Testis (tissue), 3 donors: Measurements from ENCODE around the gene MPPE1. TPM values are rescaled to one million over a fixed set of nuclear protein-coding genes. Genes with fewer than 3 reads are reported as not detected.

Experiments
- DNase-seq: peaks from one replicate; pipeline ENCODE4 v3.0.0-alpha.2; 2019
- H3K27ac ChIP-seq, 2 donors: fragments of 200-600 bp; sonication (generic); one replicate each; pipeline ENCODE4 v1.5.1; 2019
- H3K27me3 ChIP-seq: fragments of 200-600 bp; sonication (generic); one replicate; pipeline ENCODE4 v1.5.1; 2019
- H3K36me3 ChIP-seq: fragments of 200-600 bp; sonication (generic); one replicate; pipeline ENCODE4 v1.5.1; 2017; ENCODE audit warnings: low read depth; ENCODE audit errors: missing control alignments
- H3K4me1 ChIP-seq: fragments of 200-600 bp; sonication (generic); one replicate; pipeline ENCODE4 v1.5.1; 2019
- H3K4me3 ChIP-seq, 2 donors: fragments of 200-600 bp; sonication (generic); one replicate each; pipeline ENCODE4 v1.5.1; 2017 to 2019
- H3K9me3 ChIP-seq: fragments of 200-600 bp; sonication (generic); one replicate; pipeline ENCODE4 v1.5.1; 2017
- CTCF ChIP-seq, 3 experiments: fragments of 450-650 bp in 2 of 3; fragments of 200-600 bp in 1 of 3; sonication (generic) in 1 of 3; IDR thresholded peaks; one replicate each; pipeline ENCODE4 v1.5.1; 2016 to 2019; ENCODE audit warnings: antibody characterized with exemption in 3 of 3, mild to moderate bottlenecking in 2 of 3, moderate library complexity in 1 of 3
- POLR2A ChIP-seq: fragments of 450-650 bp; IDR thresholded peaks from one replicate; pipeline ENCODE4 v1.6.1; 2017; ENCODE audit warnings: antibody characterized with exemption, mild to moderate bottlenecking, moderate library complexity
- WGBS, 2 donors: methylation state at CpG; one replicate each; pipeline ENCODE4 v1.1.5; 2018; 5-methylcytosine and 5-hydroxymethylcytosine counted together
- intact Hi-C: fragments of 100-400 bp; cut with DNase I; formaldehyde crosslinking; loops from one replicate; pipeline ENCODE4 v1.15.1; 2023; ENCODE audit warnings: low total_unique reads
- polyA plus RNA-seq: library from polyadenylated mRNA; stranded (reverse); fragments of 350-450 nt; fragmentation: Illumina TruSeq; extraction: RNeasy Lipid Tissue Mini Kit (QIAGEN cat#74804); gene quantifications from one replicate; pipeline ENCODE4 v1.2.3, GENCODE V29; 2014; ENCODE audit warnings: low read depth, low replicate concordance; ENCODE audit not compliant: insufficient read depth
- total RNA-seq, 2 donors: library from RNA; depleted of rRNA; stranded (reverse); fragments of >200 nt; gene quantifications; one replicate each; pipeline ENCODE4 v1.2.3, GENCODE V29; 2016

MPPE1 gene
- total and polyA plus RNA-seq, 3 donors from 2014 or later, result 28.3 to 37.5 (median 32.8) TPM

DNA sequence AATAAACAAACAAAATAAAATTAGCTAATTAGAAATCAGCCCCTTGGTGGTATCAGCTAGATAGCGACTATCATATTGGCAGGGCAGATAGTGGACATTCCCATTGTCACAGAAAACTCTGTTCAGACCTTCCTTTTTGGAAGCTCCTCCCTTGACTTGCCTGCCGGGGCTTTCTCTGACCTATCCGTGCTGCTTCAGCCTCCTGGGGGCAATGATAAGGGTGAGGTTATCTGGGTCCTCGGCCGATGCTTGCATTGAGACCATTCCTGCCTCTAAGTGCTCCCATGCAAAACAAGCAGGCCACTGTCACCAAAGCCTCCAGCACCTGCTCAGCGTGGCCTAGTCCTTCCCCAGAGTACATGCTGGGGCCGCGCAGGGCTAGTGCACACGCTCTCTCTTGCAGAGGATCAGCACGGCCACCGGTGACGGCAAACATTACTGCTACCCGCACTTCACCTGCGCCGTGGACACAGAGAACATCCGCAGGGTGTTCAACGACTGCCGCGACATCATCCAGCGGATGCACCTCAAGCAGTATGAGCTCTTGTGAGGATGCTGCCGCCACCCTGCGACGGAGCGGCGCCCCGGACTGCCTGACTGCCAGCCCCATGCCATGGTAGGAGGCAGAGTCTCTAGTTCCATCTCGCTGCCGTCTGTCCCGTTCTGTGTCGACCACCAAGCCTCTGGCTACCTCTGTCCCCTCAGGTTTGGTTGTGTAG, 27.4 kb downstream of the MPPE1 start:
- intact Hi-C loops, result no loop called here
- H3K9me3 ChIP-seq, result no peaks in the 10 kb centered on the region
- no peak overlapping the region for H3K27ac ChIP-seq
- DNase-seq, result no peak
- no peaks in the 10 kb centered on the region for H3K27me3 ChIP-seq
- no peaks in the 10 kb centered on the region for H3K4me1 ChIP-seq
- no peaks in the 10 kb centered on the region for H3K36me3 ChIP-seq
- TF ChIP-seq CTCF (IDR thresholded peaks at IDR 0.05) (no peak), POLR2A (no peak)
- no peak overlapping the region for H3K4me3 ChIP-seq
- WGBS, 2 donors, result 92 to 94% methylated on average over 30 of the region's 30 CpGs

DNA sequence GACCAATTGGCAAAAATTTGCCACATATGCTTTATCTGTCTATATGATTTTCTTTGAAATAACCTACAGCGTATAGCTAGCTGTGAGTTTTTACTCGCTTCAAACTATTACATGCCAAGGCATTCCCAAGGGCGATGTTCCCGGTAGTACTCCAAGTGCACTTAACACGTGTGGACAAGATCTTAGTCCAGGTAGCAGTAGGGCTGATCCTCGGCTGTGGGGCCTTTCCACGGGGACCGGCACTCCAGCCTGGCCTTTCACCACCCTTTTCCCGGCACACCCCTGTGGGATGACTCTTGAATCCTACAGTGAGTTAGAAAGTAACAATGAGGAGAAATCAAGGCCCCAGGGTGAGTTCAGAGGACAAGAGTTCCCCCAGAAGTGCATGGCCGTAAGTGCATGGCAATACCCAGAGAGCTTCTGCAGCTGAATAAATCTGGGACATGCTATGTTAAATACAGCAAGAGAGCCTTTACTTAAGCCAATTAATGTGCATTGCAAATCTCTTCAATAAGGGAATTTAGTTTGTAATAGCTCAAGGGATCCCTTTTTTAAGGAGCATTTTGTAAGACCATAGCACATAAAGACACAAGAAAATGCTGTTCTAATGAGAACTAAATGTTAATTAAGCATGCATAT, 30.5 kb downstream of the MPPE1 start:
- H3K4me3 ChIP-seq, result no peak overlapping the region
- H3K36me3 ChIP-seq, result no peaks in the 10 kb centered on the region
- no peaks in the 10 kb centered on the region for H3K9me3 ChIP-seq
- no peak overlapping the region for H3K27ac ChIP-seq
- H3K4me1 ChIP-seq, result peaks cover under 1% of the 10 kb centered on the region
- intact Hi-C loops, result no loop called here
- TF ChIP-seq POLR2A, result no peak
- no peak for TF ChIP-seq CTCF (IDR thresholded peaks at IDR 0.05)
- WGBS, 2 donors, result 86 to 90% methylated on average over 10 of the region's 10 CpGs
- no peak for DNase-seq
- no peaks in the 10 kb centered on the region for H3K27me3 ChIP-seq

DNA sequence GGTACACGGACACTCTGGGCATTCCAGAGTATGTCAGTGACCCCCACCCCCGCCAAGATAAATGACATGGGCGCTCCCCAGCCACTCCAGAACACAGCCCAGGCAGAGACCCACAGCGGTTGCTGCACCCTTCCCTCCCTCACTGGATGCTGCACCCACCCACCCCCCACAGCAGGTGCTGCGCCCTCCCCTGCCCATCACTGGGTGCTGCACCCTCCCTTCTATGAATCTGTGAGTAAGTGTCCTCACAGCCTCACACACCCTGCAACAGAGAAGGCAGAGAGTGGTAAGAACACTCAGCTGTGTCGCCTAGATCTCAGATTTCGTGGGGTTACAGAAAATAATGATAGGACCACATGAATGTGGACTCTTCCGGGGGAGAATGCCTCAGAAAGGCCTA, 33.4 kb downstream of the MPPE1 start:
- intact Hi-C loops, result no loop called here
- H3K36me3 ChIP-seq, result no peaks in the 10 kb centered on the region
- 75 to 89% methylated on average over 8 of the region's 8 CpGs for WGBS, 2 donors
- H3K27ac ChIP-seq, result no peak overlapping the region
- H3K4me1 ChIP-seq, result peaks cover 2% of the 10 kb centered on the region
- H3K9me3 ChIP-seq, result no peaks in the 10 kb centered on the region
- TF ChIP-seq POLR2A (no peak), CTCF (IDR thresholded peaks at IDR 0.05) (no peak)
- no peaks in the 10 kb centered on the region for H3K27me3 ChIP-seq
- no peak for DNase-seq
- no peak overlapping the region for H3K4me3 ChIP-seq

DNA sequence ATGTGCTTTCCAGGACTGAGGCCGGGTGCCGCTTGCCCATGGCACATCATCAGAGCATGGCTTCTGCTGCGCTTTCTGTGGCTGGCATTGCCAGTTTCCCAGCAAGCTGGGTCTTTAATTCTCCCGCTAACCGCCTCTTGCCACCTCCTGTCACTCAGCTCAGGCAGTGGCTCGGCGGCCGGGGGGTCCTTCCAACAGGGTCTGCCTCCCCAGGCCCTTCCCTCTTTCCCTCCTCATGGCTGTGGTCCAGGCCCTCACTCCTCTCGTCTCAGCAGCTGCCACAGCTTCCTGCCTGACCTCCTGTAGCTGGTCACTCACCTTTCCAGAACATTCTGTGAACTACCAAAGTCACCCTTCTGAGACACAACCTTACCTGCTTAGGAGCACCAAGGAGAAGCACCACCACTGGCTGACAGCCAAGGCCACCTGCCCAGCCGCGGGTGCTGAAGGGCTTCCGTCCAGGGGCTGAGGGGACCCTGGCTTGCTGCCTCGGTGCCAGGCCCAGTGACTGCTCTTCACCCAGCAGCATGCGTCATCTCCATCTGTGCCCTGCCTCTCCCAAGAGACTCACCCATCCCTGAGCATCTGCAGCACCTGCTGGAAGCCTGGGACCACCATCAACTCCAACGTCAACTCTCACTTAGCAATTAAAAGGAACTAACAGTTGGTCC, 34.3 kb downstream of the MPPE1 start:
- no peak for DNase-seq
- Histone ChIP-seq H3K36me3 (no peaks in the 10 kb centered on the region), H3K4me3 (no peak overlapping the region), H3K27me3 (no peaks in the 10 kb centered on the region), H3K9me3 (no peaks in the 10 kb centered on the region), H3K27ac (no peak overlapping the region), H3K4me1 (peaks cover 2% of the 10 kb centered on the region)
- intact Hi-C loops, result no loop called here
- WGBS, 2 donors, result 82 to 84% methylated on average over 14 to 15 of the region's 15 CpGs
- TF ChIP-seq POLR2A (no peak), CTCF (IDR thresholded peaks at IDR 0.05) (no peak)
